Upper lobe of right lung (tissue), 1 donor: ENCODE results near the gene ARHGAP23. TPM values are rescaled to one million over a fixed set of nuclear protein-coding genes. Genes with fewer than 3 reads are reported as not detected.
A peak's percentile ranks its signal among the peaks of the same experiment; 100 is the strongest.
"Not testable (repeated sequence)": the region's sequence is repeated elsewhere in the genome, so short reads cannot be mapped to it uniquely, and the experiment has no call there.

Source experiments
- ATAC-seq: fragments of 200-7000 bp; cut with Tn5 transposase; one replicate; pipeline ENCODE4 v1.9.1; 2020; ENCODE audit warnings: mild to moderate bottlenecking, moderate library complexity
- DNase-seq: peaks from one replicate; pipeline ENCODE4 v3.0.0-alpha.2; 2020
- H3K27ac ChIP-seq: fragments of 200-600 bp; one replicate; pipeline ENCODE4 v1.8.0; 2022
- H3K27me3 ChIP-seq: fragments of 200-600 bp; one replicate; pipeline ENCODE4 v1.8.0; 2022; ENCODE audit warnings: mild to moderate bottlenecking
- H3K36me3 ChIP-seq: fragments of 200-600 bp; one replicate; pipeline ENCODE4 v1.8.0; 2022
- H3K4me1 ChIP-seq: fragments of 200-600 bp; one replicate; pipeline ENCODE4 v1.8.0; 2022
- H3K4me3 ChIP-seq: fragments of 200-600 bp; one replicate; pipeline ENCODE4 v1.8.0; 2022; ENCODE audit warnings: mild to moderate bottlenecking
- H3K9me3 ChIP-seq: fragments of 200-600 bp; one replicate; pipeline ENCODE4 v1.8.0; 2022
- intact Hi-C: fragments of 100-400 bp; cut with DNase I; formaldehyde crosslinking; loops from one replicate; pipeline ENCODE4 v1.11.0; 2022
- total RNA-seq: library from RNA; stranded (reverse); fragmentation: NEBNext Ultra II Directional; extraction: Animal tissue kit (Norgen Biotek cat#: 25700); gene quantifications from one replicate; pipeline ENCODE4 v1.2.1, GENCODE V29; 2021
- TF ChIP-seq, protein P1 (sequence below): fragments of 200-600 bp; IDR thresholded peaks from one replicate; pipeline ENCODE4 v1.8.0; 2022; ENCODE audit warnings: antibody characterized with exemption
- donor health status: DM: no; HTN: yes; CAD: no; lungs with severe emphysema.

Gene ARHGAP23
- total RNA-seq, 1 donor from 2014 or later: 85.1 TPM

GRCh38 chr17:38509772-38510420, 81.6 kb downstream of the ARHGAP23 start:
- DNase-seq (no peak), ATAC-seq (peak; percentile 7)
- no peaks in the 10 kb centered on the region for H3K4me1 ChIP-seq
- peaks cover 15% of the 10 kb centered on the region for H3K36me3 ChIP-seq
- H3K4me3 ChIP-seq: no peak overlapping the region
- no peaks in the 10 kb centered on the region for H3K9me3 ChIP-seq
- TF ChIP-seq, protein P1, sequence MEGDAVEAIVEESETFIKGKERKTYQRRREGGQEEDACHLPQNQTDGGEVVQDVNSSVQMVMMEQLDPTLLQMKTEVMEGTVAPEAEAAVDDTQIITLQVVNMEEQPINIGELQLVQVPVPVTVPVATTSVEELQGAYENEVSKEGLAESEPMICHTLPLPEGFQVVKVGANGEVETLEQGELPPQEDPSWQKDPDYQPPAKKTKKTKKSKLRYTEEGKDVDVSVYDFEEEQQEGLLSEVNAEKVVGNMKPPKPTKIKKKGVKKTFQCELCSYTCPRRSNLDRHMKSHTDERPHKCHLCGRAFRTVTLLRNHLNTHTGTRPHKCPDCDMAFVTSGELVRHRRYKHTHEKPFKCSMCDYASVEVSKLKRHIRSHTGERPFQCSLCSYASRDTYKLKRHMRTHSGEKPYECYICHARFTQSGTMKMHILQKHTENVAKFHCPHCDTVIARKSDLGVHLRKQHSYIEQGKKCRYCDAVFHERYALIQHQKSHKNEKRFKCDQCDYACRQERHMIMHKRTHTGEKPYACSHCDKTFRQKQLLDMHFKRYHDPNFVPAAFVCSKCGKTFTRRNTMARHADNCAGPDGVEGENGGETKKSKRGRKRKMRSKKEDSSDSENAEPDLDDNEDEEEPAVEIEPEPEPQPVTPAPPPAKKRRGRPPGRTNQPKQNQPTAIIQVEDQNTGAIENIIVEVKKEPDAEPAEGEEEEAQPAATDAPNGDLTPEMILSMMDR: no peak
- peaks cover 6% of the 10 kb centered on the region for H3K27me3 ChIP-seq
- intact Hi-C loops: no loop called here
- H3K27ac ChIP-seq: no peak overlapping the region

- no peak for DNase-seq
Measured at GRCh38 chr17:38510421-38511149, 82.3 kb downstream of the ARHGAP23 start.

GRCh38 chr17:38511150-38512108, 83.2 kb downstream of the ARHGAP23 start:
- no peaks in the 10 kb centered on the region for H3K4me1 ChIP-seq
- intact Hi-C loops: no loop called here
- peaks cover 6% of the 10 kb centered on the region for H3K36me3 ChIP-seq
- ATAC-seq (no peak), DNase-seq (no peak)
- TF ChIP-seq, protein P1: no peak
- H3K27ac ChIP-seq: no peak overlapping the region
- H3K27me3 ChIP-seq: peaks cover 6% of the 10 kb centered on the region
- no peak overlapping the region for H3K4me3 ChIP-seq
- no peaks in the 10 kb centered on the region for H3K9me3 ChIP-seq

More at GRCh38 chr17:38510421-38511149, 82.3 kb downstream of the ARHGAP23 start:
- H3K4me1 ChIP-seq: no peaks in the 10 kb centered on the region
- H3K27me3 ChIP-seq: peaks cover 6% of the 10 kb centered on the region
- H3K9me3 ChIP-seq: no peaks in the 10 kb centered on the region
- TF ChIP-seq, protein P1: no peak
- H3K36me3 ChIP-seq: peaks cover 15% of the 10 kb centered on the region
- no peak overlapping the region for H3K4me3 ChIP-seq
- intact Hi-C loops: no loop called here
- no peak overlapping the region for H3K27ac ChIP-seq
- ATAC-seq: peak; percentile 52

DNA sequence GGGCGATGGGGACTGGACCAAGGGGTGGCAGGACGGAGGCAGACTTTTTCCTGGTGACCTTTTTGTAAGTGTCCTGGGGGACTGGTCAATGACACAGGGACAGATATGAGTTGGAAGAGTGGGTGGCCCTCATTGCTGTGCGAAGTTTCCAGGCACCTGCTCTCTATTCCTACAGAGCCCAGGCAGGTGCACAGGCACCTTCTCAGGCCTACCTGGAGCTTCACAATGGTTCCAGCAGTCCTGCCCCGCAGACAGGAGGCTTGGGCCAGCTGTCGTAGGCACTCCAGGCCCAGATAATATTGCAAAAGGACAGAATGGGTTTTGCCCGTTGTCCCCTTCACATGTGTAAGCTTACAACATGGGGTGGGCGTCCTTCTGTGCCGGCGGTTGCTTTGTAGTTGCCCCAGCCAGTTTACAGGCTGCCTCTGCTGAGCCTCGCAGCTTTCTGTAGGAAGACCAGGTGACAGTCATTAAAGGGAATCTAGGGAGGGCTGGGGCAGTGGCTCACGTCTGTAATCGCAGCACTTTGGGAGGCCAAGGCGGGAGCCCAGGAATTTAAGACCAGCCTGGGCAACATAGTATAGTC, 84.3 kb downstream of the ARHGAP23 start:
- no peak overlapping the region for H3K27ac ChIP-seq
- intact Hi-C loops: no loop called here
- no peak for DNase-seq
- TF ChIP-seq, protein P1: no peak
- no peak overlapping the region for H3K4me3 ChIP-seq
- peaks cover 3% of the 10 kb centered on the region for H3K36me3 ChIP-seq
- H3K4me1 ChIP-seq: no peaks in the 10 kb centered on the region
- peaks cover 6% of the 10 kb centered on the region for H3K27me3 ChIP-seq
- H3K9me3 ChIP-seq: no peaks in the 10 kb centered on the region
- no peak for ATAC-seq

DNA sequence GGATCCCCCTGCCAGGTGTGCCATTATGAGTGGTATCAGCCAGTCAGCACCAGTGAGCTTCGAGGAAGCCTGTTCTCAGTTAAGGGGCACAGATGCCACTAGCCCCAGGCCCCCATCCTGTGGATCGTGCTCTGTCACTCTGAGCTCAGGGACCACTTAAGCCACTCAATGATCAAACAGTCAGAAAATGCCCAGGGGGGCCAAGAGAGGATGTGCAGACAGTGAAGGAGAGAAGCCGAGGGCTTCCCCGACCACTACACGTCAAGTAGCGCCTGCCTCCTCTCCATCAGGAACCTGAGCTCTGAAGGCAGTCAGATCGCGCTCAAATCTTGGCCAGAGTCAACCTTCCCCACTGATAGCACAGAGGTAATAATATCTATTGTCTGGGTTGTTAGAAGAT, 98.3 kb downstream of the ARHGAP23 start:
- H3K4me1 ChIP-seq, H3K36me3 ChIP-seq, H3K27ac ChIP-seq, H3K9me3 ChIP-seq, intact Hi-C loops, H3K4me3 ChIP-seq, ATAC-seq, DNase-seq: not testable (repeated sequence)
- peaks cover 11% of the 10 kb centered on the region for H3K27me3 ChIP-seq

DNA sequence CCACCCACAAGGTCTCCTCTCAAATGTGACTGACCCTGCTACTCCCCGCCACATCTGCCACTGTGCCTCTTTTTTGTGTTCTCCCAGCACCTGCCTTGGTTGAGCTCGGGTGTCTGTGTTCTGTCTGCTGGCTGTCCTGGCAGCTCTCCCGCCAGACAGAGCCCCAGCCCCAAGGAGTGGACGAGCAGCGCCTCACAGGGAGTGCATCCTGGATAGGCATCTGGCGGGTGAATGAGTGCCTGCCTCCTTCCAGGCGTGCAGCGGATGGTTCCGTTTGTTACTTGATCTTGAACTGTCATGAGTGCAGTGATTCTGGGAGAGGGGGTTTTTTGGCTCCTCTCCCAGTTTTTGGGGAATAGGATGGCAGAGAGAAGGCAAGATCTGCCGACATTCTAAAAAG, 99.9 kb downstream of the ARHGAP23 start:
- H3K27me3 ChIP-seq: peaks cover 11% of the 10 kb centered on the region
- DNase-seq, H3K27ac ChIP-seq, intact Hi-C loops, H3K4me1 ChIP-seq, H3K9me3 ChIP-seq, ATAC-seq, H3K36me3 ChIP-seq, H3K4me3 ChIP-seq: not testable (repeated sequence)

GRCh38 chr17:38530856-38531255, 102.6 kb downstream of the ARHGAP23 start:
- DNase-seq, H3K36me3 ChIP-seq, H3K4me3 ChIP-seq, H3K4me1 ChIP-seq, intact Hi-C loops, H3K27ac ChIP-seq, ATAC-seq, H3K9me3 ChIP-seq: not testable (repeated sequence)
- H3K27me3 ChIP-seq: peaks cover 12% of the 10 kb centered on the region

DNA sequence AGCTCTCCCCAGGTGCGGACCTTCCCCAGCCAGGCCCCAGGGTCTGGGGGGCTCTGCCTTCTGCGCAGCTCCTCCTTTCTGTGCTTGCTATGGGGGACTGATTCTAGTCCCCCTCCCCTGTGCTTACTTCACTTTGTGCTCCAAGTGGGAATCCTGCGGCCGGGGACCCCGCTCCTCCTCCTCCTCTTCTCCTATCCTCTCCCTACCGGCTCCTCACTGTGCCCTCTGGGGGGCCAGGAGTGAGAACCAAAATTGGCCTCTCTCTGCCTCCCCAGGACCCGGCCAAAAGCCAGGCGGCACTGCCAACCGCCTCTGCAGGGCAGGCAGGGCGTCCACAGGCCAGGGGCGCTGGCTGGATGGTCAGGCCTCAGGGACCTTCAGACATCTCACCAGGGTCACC, 103.5 kb downstream of the ARHGAP23 start:
- H3K9me3 ChIP-seq, ATAC-seq, H3K4me3 ChIP-seq, H3K36me3 ChIP-seq, H3K27ac ChIP-seq, intact Hi-C loops, DNase-seq, H3K4me1 ChIP-seq: not testable (repeated sequence)
- peaks cover 21% of the 10 kb centered on the region for H3K27me3 ChIP-seq
